Panc1 (cell line): ENCODE results near the gene SPTLC2. TPM values are rescaled to one million over a fixed set of nuclear protein-coding genes. Genes with fewer than 3 reads are reported as not detected.

Experiments
- ATAC-seq: fragments of 200-7000 bp; cut with Tn5 transposase; 2 replicates; pipeline ENCODE4 v1.9.1; 2020; ENCODE audit warnings: mild to moderate bottlenecking, moderate library complexity
- BruUV-seq: library from RNA; stranded (reverse); fragments of 400-500 nt; replicated peaks from 2 replicates; lab custom pipeline; 2021; lab: Mats Ljungman, UMichigan
- CTCF ChIA-PET: fragments of 300-600 bp; sonication (Branson Sonifier 250); formaldehyde crosslinking; loops from one replicate; lab custom pipeline; 2022; ENCODE audit warnings: antibody characterized with exemption; lab: Charles Lee
- POLR2A ChIA-PET: fragments of 300-600 bp; sonication (Branson Sonifier 250); formaldehyde crosslinking; loops from one replicate; lab custom pipeline; 2022; ENCODE audit warnings: antibody characterized with exemption; lab: Charles Lee
- DNase-seq: peaks from one replicate; pipeline ENCODE4 v3.0.0-alpha.2; 2010; ENCODE audit warnings: low read depth, low spot score
- H3K27ac ChIP-seq: 2 replicates; pipeline ENCODE4 v1.5.1; 2011; ENCODE audit warnings: mild to moderate bottlenecking, low read length, inconsistent platforms
- H3K27me3 ChIP-seq: fragments of 200-500 bp; sonication (Bioruptor generic); 2 replicates; pipeline ENCODE4 v1.6.0; 2014; ENCODE audit warnings: low read length, inconsistent platforms; ENCODE audit not compliant: control insufficient read depth, insufficient read depth
- H3K36me3 ChIP-seq: fragments of 200-500 bp; sonication (Bioruptor generic); 2 replicates; pipeline ENCODE4 v1.5.1; 2014; ENCODE audit warnings: inconsistent platforms, mild to moderate bottlenecking, low read length, moderate library complexity; ENCODE audit not compliant: control insufficient read depth, insufficient read depth
- H3K4me1 ChIP-seq: 2 replicates; pipeline ENCODE4 v1.5.1; 2011; ENCODE audit warnings: inconsistent platforms, mild to moderate bottlenecking, low read length, moderate library complexity; ENCODE audit not compliant: control insufficient read depth, insufficient read depth
- H3K4me3 ChIP-seq, 2 experiments: 2 replicates each; pipeline ENCODE4 v1.5.1; 2011 to 2012; ENCODE audit warnings: low read depth in 2 of 2, low read length in 2 of 2, mild to moderate bottlenecking in 2 of 2, inconsistent platforms in 1 of 2, moderate library complexity in 1 of 2
- H3K9me3 ChIP-seq: fragments of 200-500 bp; sonication (Bioruptor generic); 2 replicates; pipeline ENCODE4 v1.5.1; 2014; ENCODE audit warnings: low read depth, mild to moderate bottlenecking, inconsistent platforms, low read length, moderate library complexity; ENCODE audit not compliant: control insufficient read depth, insufficient read depth
- POLR2AphosphoS5 ChIP-seq: IDR thresholded peaks from 2 replicates; pipeline ENCODE4 v1.6.1; 2012; ENCODE audit warnings: mild to moderate bottlenecking, low read depth, low read length, moderate library complexity
- SIN3A ChIP-seq: IDR thresholded peaks from 2 replicates; pipeline ENCODE4 v1.6.1; 2012; ENCODE audit warnings: low read depth, mild to moderate bottlenecking, low read length, moderate library complexity, borderline replicate concordance; ENCODE audit not compliant: insufficient read depth
- TCF7L2 ChIP-seq: IDR thresholded peaks from 2 replicates; pipeline ENCODE4 v1.6.1; 2011; ENCODE audit warnings: mild to moderate bottlenecking, low read depth, low read length, inconsistent platforms
- in situ Hi-C: cut with HindIII; loops from 2 replicates; pipeline ENCODE4 v1.10.0; 2016; ENCODE audit warnings: low sequenced_read_pairs, low pct_unique_long_range_greater_than_20kb
- intact Hi-C: fragments of 100-400 bp; cut with micrococcal nuclease; formaldehyde crosslinking; loops from one replicate; pipeline ENCODE4 v1.10.0; 2022; ENCODE audit not compliant: unreplicated experiment
- total RNA-seq: library from RNA; stranded (reverse); gene quantifications from one replicate; pipeline ENCODE4 v1.2.1, GENCODE V29; 2021; ENCODE audit not compliant: unreplicated experiment
- TF ChIP-seq, protein P1 (sequence below), 2 experiments: IDR thresholded peaks; 2 replicates each; pipeline ENCODE4 v1.6.1; 2011 to 2012; ENCODE audit warnings: low read depth in 2 of 2, control low read depth in 1 of 2, low read length in 1 of 2, mild to moderate bottlenecking in 1 of 2, moderate library complexity in 1 of 2; ENCODE audit not compliant: insufficient read depth in 1 of 2
- TF ChIP-seq, protein P2 (sequence below): fragments of 450-650 bp; IDR thresholded peaks from 2 replicates; pipeline ENCODE4 v1.5.1; 2017; ENCODE audit warnings: mild to moderate bottlenecking

Gene SPTLC2
- total RNA-seq, 1 experiment from 2014 or later: 21.0 TPM

DNA sequence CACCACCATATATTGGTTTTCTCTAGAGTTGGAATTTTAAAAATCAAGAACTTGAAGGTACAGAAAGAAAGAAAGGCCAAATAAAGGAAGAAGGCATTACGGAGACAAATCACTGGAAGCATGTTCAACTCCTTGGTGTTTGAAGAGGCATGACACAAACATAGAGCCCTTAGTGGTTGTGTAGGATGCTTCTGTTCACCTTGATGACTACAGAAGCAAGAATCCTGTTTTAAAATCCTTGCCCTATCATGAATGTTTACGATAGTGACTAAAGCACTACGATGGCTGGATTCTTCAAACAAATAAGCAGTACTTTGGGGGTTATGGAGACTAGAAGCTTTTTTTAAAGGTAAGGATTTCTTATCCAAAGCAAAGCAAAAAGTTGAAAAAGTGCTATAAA, 107.6 kb downstream of the SPTLC2 start:
- TF ChIP-seq, protein P1, sequence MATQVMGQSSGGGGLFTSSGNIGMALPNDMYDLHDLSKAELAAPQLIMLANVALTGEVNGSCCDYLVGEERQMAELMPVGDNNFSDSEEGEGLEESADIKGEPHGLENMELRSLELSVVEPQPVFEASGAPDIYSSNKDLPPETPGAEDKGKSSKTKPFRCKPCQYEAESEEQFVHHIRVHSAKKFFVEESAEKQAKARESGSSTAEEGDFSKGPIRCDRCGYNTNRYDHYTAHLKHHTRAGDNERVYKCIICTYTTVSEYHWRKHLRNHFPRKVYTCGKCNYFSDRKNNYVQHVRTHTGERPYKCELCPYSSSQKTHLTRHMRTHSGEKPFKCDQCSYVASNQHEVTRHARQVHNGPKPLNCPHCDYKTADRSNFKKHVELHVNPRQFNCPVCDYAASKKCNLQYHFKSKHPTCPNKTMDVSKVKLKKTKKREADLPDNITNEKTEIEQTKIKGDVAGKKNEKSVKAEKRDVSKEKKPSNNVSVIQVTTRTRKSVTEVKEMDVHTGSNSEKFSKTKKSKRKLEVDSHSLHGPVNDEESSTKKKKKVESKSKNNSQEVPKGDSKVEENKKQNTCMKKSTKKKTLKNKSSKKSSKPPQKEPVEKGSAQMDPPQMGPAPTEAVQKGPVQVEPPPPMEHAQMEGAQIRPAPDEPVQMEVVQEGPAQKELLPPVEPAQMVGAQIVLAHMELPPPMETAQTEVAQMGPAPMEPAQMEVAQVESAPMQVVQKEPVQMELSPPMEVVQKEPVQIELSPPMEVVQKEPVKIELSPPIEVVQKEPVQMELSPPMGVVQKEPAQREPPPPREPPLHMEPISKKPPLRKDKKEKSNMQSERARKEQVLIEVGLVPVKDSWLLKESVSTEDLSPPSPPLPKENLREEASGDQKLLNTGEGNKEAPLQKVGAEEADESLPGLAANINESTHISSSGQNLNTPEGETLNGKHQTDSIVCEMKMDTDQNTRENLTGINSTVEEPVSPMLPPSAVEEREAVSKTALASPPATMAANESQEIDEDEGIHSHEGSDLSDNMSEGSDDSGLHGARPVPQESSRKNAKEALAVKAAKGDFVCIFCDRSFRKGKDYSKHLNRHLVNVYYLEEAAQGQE (IDR thresholded peaks at IDR 0.05; ENCODE audit: insufficient read depth in 1 of 2, low read depth in 2 of 2, low read length in 1 of 2): no peak
- TF ChIP-seq SIN3A (no peak), TCF7L2 (no peak), POLR2AphosphoS5 (no peak)
- TF ChIP-seq, protein P2, sequence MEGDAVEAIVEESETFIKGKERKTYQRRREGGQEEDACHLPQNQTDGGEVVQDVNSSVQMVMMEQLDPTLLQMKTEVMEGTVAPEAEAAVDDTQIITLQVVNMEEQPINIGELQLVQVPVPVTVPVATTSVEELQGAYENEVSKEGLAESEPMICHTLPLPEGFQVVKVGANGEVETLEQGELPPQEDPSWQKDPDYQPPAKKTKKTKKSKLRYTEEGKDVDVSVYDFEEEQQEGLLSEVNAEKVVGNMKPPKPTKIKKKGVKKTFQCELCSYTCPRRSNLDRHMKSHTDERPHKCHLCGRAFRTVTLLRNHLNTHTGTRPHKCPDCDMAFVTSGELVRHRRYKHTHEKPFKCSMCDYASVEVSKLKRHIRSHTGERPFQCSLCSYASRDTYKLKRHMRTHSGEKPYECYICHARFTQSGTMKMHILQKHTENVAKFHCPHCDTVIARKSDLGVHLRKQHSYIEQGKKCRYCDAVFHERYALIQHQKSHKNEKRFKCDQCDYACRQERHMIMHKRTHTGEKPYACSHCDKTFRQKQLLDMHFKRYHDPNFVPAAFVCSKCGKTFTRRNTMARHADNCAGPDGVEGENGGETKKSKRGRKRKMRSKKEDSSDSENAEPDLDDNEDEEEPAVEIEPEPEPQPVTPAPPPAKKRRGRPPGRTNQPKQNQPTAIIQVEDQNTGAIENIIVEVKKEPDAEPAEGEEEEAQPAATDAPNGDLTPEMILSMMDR: no peak
- Histone ChIP-seq H3K4me1 (no peaks in the 10 kb centered on the region), H3K27ac (no peak overlapping the region), H3K36me3 (peaks cover 3% of the 10 kb centered on the region), H3K4me3 (no peak overlapping the region), H3K27me3 (no peaks in the 10 kb centered on the region), H3K9me3 (no peaks in the 10 kb centered on the region)
- no peak for ATAC-seq
- intact Hi-C loops (no loop called here), in situ Hi-C loops (no loop called here)
- BruUV-seq: TSS peak; percentile 43
- DNase-seq: no peak
- CTCF ChIA-PET: no interaction called here
- POLR2A ChIA-PET: no interaction called here

DNA sequence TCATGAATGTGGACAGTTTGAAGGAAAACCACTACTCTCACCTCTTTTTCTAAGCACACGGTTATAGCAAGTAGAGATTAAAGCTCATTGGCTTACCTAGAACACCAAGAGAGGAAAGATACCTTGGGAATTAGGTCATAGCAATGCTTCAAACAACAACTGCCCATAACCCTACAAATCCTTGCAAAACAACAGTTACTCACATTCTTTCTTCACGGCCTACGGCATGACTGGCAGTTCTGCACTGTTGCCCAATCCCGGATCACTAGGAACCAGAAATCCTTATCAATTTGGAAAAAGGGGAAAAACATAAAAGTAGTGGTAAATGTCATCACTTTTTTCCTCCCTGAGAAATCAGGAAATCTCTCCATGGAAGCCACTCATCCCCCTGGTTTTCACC, 108.2 kb downstream of the SPTLC2 start:
- Histone ChIP-seq H3K27me3 (no peaks in the 10 kb centered on the region), H3K36me3 (peaks cover 3% of the 10 kb centered on the region), H3K4me1 (no peaks in the 10 kb centered on the region), H3K27ac (no peak overlapping the region), H3K4me3 (no peak overlapping the region), H3K9me3 (no peaks in the 10 kb centered on the region)
- ATAC-seq (no peak), DNase-seq (no peak)
- TF ChIP-seq SIN3A (no peak), TCF7L2 (no peak), POLR2AphosphoS5 (no peak)
- TF ChIP-seq, protein P2: no peak
- TF ChIP-seq, protein P1 (IDR thresholded peaks at IDR 0.05; ENCODE audit: insufficient read depth in 1 of 2, low read depth in 2 of 2, low read length in 1 of 2): no peak
- ChIA-PET POLR2A (no interaction called here), CTCF (no interaction called here)
- no TSS peak for BruUV-seq
- intact Hi-C loops: no loop called here
- in situ Hi-C loops: no loop called here
